Liver (tissue), 9 donors: Measurements from ENCODE around the gene MFGE8. TPM values are rescaled to one million over a fixed set of nuclear protein-coding genes. Genes with fewer than 3 reads are reported as not detected.

ENCODE experiments used
- DNase-seq: peaks from one replicate; pipeline ENCODE4 v3.0.0-alpha.2; 2017; ENCODE audit warnings: low spot score
- H3K27ac ChIP-seq, 2 donors: one replicate each; pipeline ENCODE4 v1.7.0; 2013; ENCODE audit warnings: inconsistent platforms in 2 of 2, low read length in 2 of 2, control low read depth in 1 of 2, low read depth in 1 of 2, mild to moderate bottlenecking in 1 of 2
- H3K27me3 ChIP-seq, 4 donors: one replicate each; pipeline versions ENCODE4 v1.6.1 to v1.7.0; 2013; ENCODE audit warnings: low read length in 3 of 4, inconsistent platforms in 1 of 4, mild to moderate bottlenecking in 1 of 4, moderate library complexity in 1 of 4; ENCODE audit not compliant: control insufficient read depth in 4 of 4, insufficient read depth in 4 of 4
- H3K36me3 ChIP-seq, 4 donors: one replicate each; pipeline versions ENCODE4 v1.6.1 to v1.7.0; 2013; ENCODE audit warnings: low read length in 3 of 4, mild to moderate bottlenecking in 3 of 4, low read depth in 1 of 4, moderate library complexity in 1 of 4; ENCODE audit not compliant: control insufficient read depth in 4 of 4, insufficient read depth in 3 of 4
- H3K4me1 ChIP-seq, 4 donors: one replicate each; pipeline versions ENCODE4 v1.6.1 to v1.7.0; 2013; ENCODE audit warnings: low read length in 3 of 4, mild to moderate bottlenecking in 3 of 4, moderate library complexity in 1 of 4; ENCODE audit not compliant: control insufficient read depth in 4 of 4, insufficient read depth in 4 of 4
- H3K4me3 ChIP-seq, 3 donors: one replicate each; pipeline versions ENCODE4 v1.6.1 to v1.7.0; 2013; ENCODE audit warnings: low read length in 3 of 3, control low read depth in 1 of 3, low read depth in 1 of 3, mild to moderate bottlenecking in 1 of 3
- H3K9ac ChIP-seq, 2 donors: one replicate each; pipeline ENCODE4 v1.7.0; 2013; ENCODE audit warnings: low read length in 2 of 2, mild to moderate bottlenecking in 2 of 2, moderate library complexity in 2 of 2, control low read depth in 1 of 2, low read depth in 1 of 2
- H3K9me3 ChIP-seq, 4 donors: one replicate each; pipeline versions ENCODE4 v1.6.1 to v1.7.0; 2013; ENCODE audit warnings: low read length in 3 of 4; ENCODE audit not compliant: control insufficient read depth in 4 of 4
- ATF3 ChIP-seq: IDR thresholded peaks from 2 replicates; pipeline ENCODE4 v1.6.1; 2016; ENCODE audit warnings: antibody characterized with exemption
- FOXA1 ChIP-seq: IDR thresholded peaks from 2 replicates; pipeline ENCODE4 v1.6.1; 2016; ENCODE audit warnings: antibody characterized with exemption
- FOXA2 ChIP-seq: IDR thresholded peaks from 2 replicates; pipeline ENCODE4 v1.6.1; 2016; ENCODE audit warnings: antibody characterized with exemption
- GABPA ChIP-seq, 2 donors: IDR thresholded peaks in 1 of 2; conservative IDR thresholded peaks in 1 of 2; 2 replicates each; pipeline ENCODE4 v1.6.1; 2016; ENCODE audit warnings: antibody characterized with exemption in 2 of 2, mild to moderate bottlenecking in 1 of 2, moderate library complexity in 1 of 2
- HNF4A ChIP-seq, 2 donors: conservative IDR thresholded peaks; 2 replicates each; pipeline ENCODE4 v1.6.1; 2016; ENCODE audit warnings: antibody characterized with exemption in 2 of 2, mild to moderate bottlenecking in 2 of 2
- HNF4G ChIP-seq: IDR thresholded peaks from 2 replicates; pipeline ENCODE4 v1.6.1; 2016; ENCODE audit warnings: antibody characterized with exemption
- JUND ChIP-seq, 2 donors: IDR thresholded peaks; 2 replicates each; pipeline ENCODE4 v1.6.1; 2016; ENCODE audit warnings: antibody characterized with exemption in 2 of 2
- MAX ChIP-seq: IDR thresholded peaks from 2 replicates; pipeline ENCODE4 v1.6.1; 2016; ENCODE audit warnings: antibody characterized with exemption
- NR2F2 ChIP-seq: IDR thresholded peaks from 2 replicates; pipeline ENCODE4 v1.6.1; 2016; ENCODE audit warnings: antibody characterized with exemption
- REST ChIP-seq: IDR thresholded peaks from 2 replicates; pipeline ENCODE4 v1.6.1; 2016; ENCODE audit warnings: antibody characterized with exemption, mild to moderate bottlenecking
- RXRA ChIP-seq, 2 donors: IDR thresholded peaks; 2 replicates each; pipeline ENCODE4 v1.6.1; 2017 to 2018; ENCODE audit warnings: antibody characterized with exemption in 2 of 2, mild to moderate bottlenecking in 1 of 2
- SP1 ChIP-seq: IDR thresholded peaks from 2 replicates; pipeline ENCODE4 v1.6.1; 2018; ENCODE audit warnings: antibody characterized with exemption, mild to moderate bottlenecking
- TAF1 ChIP-seq: conservative IDR thresholded peaks from 2 replicates; pipeline ENCODE4 v1.6.1; 2016; ENCODE audit warnings: antibody characterized with exemption, mild to moderate bottlenecking
- YY1 ChIP-seq: IDR thresholded peaks from 2 replicates; pipeline ENCODE4 v1.6.1; 2016; ENCODE audit warnings: antibody characterized with exemption, mild to moderate bottlenecking
- ZBTB33 ChIP-seq: IDR thresholded peaks from 2 replicates; pipeline ENCODE4 v1.6.1; 2016; ENCODE audit warnings: antibody characterized with exemption
- WGBS: extraction: QIAGEN DNeasy Blood & Tissue Kit; methylation state at CpG from one replicate; pipeline ENCODE4 v1.1.7; 2013; 5-methylcytosine and 5-hydroxymethylcytosine counted together
- polyA plus RNA-seq, 2 donors: library from polyadenylated mRNA; stranded (reverse) in 1 of 2; unstranded in 1 of 2; fragments of 200-250 nt in 1 of 2; fragments of >200 nt in 1 of 2; fragmentation: Nextera tagmentation in 1 of 2; extraction: Ambion mirVana in 1 of 2; gene quantifications; one replicate each; pipeline versions ENCODE4 v1.2.1 to v1.2.3, GENCODE V29; 2013 to 2015
- total RNA-seq, 2 donors: library from RNA; depleted of rRNA; stranded (reverse); fragments of >200 nt; gene quantifications; one replicate each; pipeline ENCODE4 v1.2.3, GENCODE V29; 2014
- TF ChIP-seq, protein P1 (sequence below): fragments of 150-350 bp; IDR thresholded peaks from 2 replicates; pipeline ENCODE4 v1.5.1; 2017; ENCODE audit warnings: improper control_type of control experiment, low read depth, low read length; ENCODE audit not compliant: missing input control
- donor health status: healthy.
- donor health status: healthy.
- donor health status: healthy.
- donor health status: healthy.
- donor health status: healthy.

Gene MFGE8
- total and polyA plus RNA-seq, 4 donors, result 6.6 to 14.8 (median 12.8) TPM

DNA sequence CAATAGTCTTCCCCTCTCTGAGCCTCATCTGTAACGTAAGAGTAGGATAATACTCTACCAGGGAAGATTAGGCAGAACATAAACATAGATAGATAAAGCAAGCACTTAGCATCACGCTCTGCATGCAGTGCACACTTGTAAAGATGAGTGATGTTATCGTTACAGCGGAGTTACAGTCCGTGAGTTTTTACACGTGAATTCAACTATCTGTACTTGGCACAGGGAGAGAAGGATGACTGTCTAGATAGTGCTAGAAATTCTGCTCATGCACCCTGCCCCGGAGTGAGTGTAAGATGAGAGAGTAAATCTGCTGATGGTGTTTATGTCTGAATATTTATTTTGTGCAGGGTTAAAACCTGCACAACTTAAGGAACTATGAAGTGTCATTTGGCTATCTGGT is 53.6 kb downstream of the MFGE8 start:
- WGBS, result 73% methylated on average over 7 of the region's 7 CpGs
- no peak for DNase-seq
- H3K4me1 ChIP-seq, result no peaks in the 10 kb centered on the region
- no peaks in the 10 kb centered on the region for H3K9me3 ChIP-seq
- peaks cover 0 to 10% (median 0%) of the 10 kb centered on the region in 4 donors for H3K27me3 ChIP-seq
- no peak overlapping the region for H3K27ac ChIP-seq
- H3K4me3 ChIP-seq, result no peak overlapping the region
- no peak overlapping the region for H3K9ac ChIP-seq
- H3K36me3 ChIP-seq, result no peaks in the 10 kb centered on the region
- TF ChIP-seq YY1, result no peak
- TF ChIP-seq RXRA (IDR thresholded peaks at IDR 0.05), result no peak
- TF ChIP-seq MAX, result no peak
- TF ChIP-seq HNF4G, result no peak
- no peak for TF ChIP-seq GABPA (IDR thresholded peaks at IDR 0.05 in 1 of 2, conservative IDR thresholded peaks at IDR 0.05 in 1 of 2)
- no peak for TF ChIP-seq ZBTB33
- no peak for TF ChIP-seq NR2F2
- TF ChIP-seq JUND (IDR thresholded peaks at IDR 0.05), result no peak
- TF ChIP-seq REST, result no peak
- TF ChIP-seq FOXA2, result no peak
- no peak for TF ChIP-seq SP1

- WGBS, result 82% methylated on average over 11 of the region's 11 CpGs
- DNase-seq, result no peak
- no peaks in the 10 kb centered on the region for H3K9me3 ChIP-seq
Observed at GRCh38 chr15:88858934-88859333, 54.2 kb downstream of the MFGE8 start.

More at GRCh38 chr15:88858934-88859333, 54.2 kb downstream of the MFGE8 start:
- peaks cover 0 to 10% (median 0%) of the 10 kb centered on the region in 4 donors for H3K27me3 ChIP-seq
- no peak overlapping the region for H3K27ac ChIP-seq
- H3K9ac ChIP-seq, result no peak overlapping the region
- H3K4me1 ChIP-seq, result no peaks in the 10 kb centered on the region
- TF ChIP-seq FOXA2 (no peak), ZBTB33 (no peak), HNF4G (no peak), HNF4A (conservative IDR thresholded peaks at IDR 0.05) (no peak), FOXA1 (no peak), TAF1 (no peak), RXRA (IDR thresholded peaks at IDR 0.05) (no peak), ATF3 (no peak), SP1 (no peak)
- TF ChIP-seq, protein P1, sequence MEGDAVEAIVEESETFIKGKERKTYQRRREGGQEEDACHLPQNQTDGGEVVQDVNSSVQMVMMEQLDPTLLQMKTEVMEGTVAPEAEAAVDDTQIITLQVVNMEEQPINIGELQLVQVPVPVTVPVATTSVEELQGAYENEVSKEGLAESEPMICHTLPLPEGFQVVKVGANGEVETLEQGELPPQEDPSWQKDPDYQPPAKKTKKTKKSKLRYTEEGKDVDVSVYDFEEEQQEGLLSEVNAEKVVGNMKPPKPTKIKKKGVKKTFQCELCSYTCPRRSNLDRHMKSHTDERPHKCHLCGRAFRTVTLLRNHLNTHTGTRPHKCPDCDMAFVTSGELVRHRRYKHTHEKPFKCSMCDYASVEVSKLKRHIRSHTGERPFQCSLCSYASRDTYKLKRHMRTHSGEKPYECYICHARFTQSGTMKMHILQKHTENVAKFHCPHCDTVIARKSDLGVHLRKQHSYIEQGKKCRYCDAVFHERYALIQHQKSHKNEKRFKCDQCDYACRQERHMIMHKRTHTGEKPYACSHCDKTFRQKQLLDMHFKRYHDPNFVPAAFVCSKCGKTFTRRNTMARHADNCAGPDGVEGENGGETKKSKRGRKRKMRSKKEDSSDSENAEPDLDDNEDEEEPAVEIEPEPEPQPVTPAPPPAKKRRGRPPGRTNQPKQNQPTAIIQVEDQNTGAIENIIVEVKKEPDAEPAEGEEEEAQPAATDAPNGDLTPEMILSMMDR, result no peak
- H3K4me3 ChIP-seq, result no peak overlapping the region
- no peaks in the 10 kb centered on the region for H3K36me3 ChIP-seq
